NK-92 (cell line): Measurements from ENCODE around the gene IFT122.
"Not testable (repeated sequence)": the region's sequence is repeated elsewhere in the genome, so short reads cannot be mapped to it uniquely, and the experiment has no call there.

ENCODE experiments used
- DNase-seq: peaks from one replicate; lab custom pipeline; 2025; ENCODE audit not compliant: unreplicated experiment; lab: John Stamatoyannopoulos, UW

IFT122 gene

GRCh38 chr3:129492691-129493090 is 52.7 kb downstream of the IFT122 start:
- DNase-seq: no peak

- no peak for DNase-seq
Observed at GRCh38 chr3:129493206-129493605, 53.2 kb downstream of the IFT122 start.

- not testable (repeated sequence) for DNase-seq
Observed at GRCh38 chr3:129494499-129494898, 54.5 kb downstream of the IFT122 start.

- not testable (repeated sequence) for DNase-seq
Observed at GRCh38 chr3:129495006-129495639, 55.1 kb downstream of the IFT122 start.

- not testable (repeated sequence) for DNase-seq
Observed at GRCh38 chr3:129497876-129498275, 57.9 kb downstream of the IFT122 start.

GRCh38 chr3:129498603-129499488 is 58.8 kb downstream of the IFT122 start:
- DNase-seq: not testable (repeated sequence)

GRCh38 chr3:129499604-129500333 is 59.7 kb downstream of the IFT122 start:
- not testable (repeated sequence) for DNase-seq

- DNase-seq: no peak
Observed at GRCh38 chr3:129500334-129500658, 60.3 kb downstream of the IFT122 start.

GRCh38 chr3:129501630-129502029 is 61.6 kb downstream of the IFT122 start:
- no peak for DNase-seq

- no peak for DNase-seq
Observed at GRCh38 chr3:129502641-129503408, 62.8 kb downstream of the IFT122 start.

- DNase-seq: no peak
Observed at GRCh38 chr3:129503471-129504291, 63.7 kb downstream of the IFT122 start.

- DNase-seq: no peak
Observed at GRCh38 chr3:129504471-129505100, 64.6 kb downstream of the IFT122 start.

- no peak for DNase-seq
Observed at GRCh38 chr3:129505341-129505740, 65.3 kb downstream of the IFT122 start.

- no peak for DNase-seq
Observed at GRCh38 chr3:129506231-129506742, 66.3 kb downstream of the IFT122 start.

- DNase-seq: no peak
Observed at GRCh38 chr3:129507181-129507831, 67.3 kb downstream of the IFT122 start.

GRCh38 chr3:129512595-129512994 is 72.6 kb downstream of the IFT122 start:
- DNase-seq: no peak

- DNase-seq: no peak
Observed at GRCh38 chr3:129513705-129514104, 73.7 kb downstream of the IFT122 start.

- DNase-seq: no peak
Observed at GRCh38 chr3:129514110-129514509, 74.1 kb downstream of the IFT122 start.

- no peak for DNase-seq
Observed at GRCh38 chr3:129514563-129514962, 74.5 kb downstream of the IFT122 start.
